Ovary (tissue), 3 donors: ENCODE results near the gene BIRC3.

Experiments used
- CTCF ChIP-seq, 3 donors: fragments of 450-650 bp in 2 of 3; fragments of 200-600 bp in 1 of 3; IDR thresholded peaks; one replicate each; pipeline versions ENCODE4 v1.5.1 to v1.8.0; 2016 to 2022; ENCODE audit warnings: antibody characterized with exemption in 3 of 3, mild to moderate bottlenecking in 1 of 3
- POLR2A ChIP-seq: fragments of 450-650 bp; IDR thresholded peaks from one replicate; pipeline ENCODE4 v1.6.1; 2017; ENCODE audit warnings: antibody characterized with exemption, mild to moderate bottlenecking, moderate library complexity
- donor health status: DM: no; HTN: no; CAD: no.

DNA sequence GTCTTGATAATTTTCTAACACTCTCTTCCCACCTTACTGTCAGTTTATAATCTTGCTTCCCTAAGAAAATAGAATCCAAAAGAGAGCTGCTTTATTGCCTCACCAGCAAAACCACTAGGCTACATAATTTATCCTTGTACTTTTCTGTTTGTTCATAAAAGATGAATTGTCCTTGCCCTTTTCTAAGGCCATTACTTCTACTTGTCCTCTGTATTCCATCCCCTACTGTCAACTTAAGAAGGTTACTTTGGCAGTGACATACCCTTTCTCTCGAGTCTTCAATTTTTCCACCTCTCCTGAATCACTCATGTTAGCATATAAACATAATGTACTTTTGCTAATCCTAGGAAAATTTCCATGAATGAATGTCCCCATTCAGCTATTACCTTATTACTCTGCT, 47.7 kb downstream of the BIRC3 start:
- no peak for TF ChIP-seq CTCF (IDR thresholded peaks at IDR 0.05)
- TF ChIP-seq POLR2A, result no peak
